GM12892 (cell line): ENCODE measurements around the gene BCL11B.

Experiments used
- POLR2A ChIP-seq: IDR thresholded peaks from 2 replicates; pipeline ENCODE4 v1.6.1; 2011; ENCODE audit warnings: low read depth, low read length, control low read depth
- POLR2AphosphoS5 ChIP-seq: IDR thresholded peaks from 2 replicates; pipeline ENCODE4 v1.6.1; 2011; ENCODE audit warnings: low read depth, low read length, control low read depth

GRCh38 chr14:99267837-99268781, 3.9 kb downstream of the BCL11B start:
- TF ChIP-seq POLR2A, result no peak
- TF ChIP-seq POLR2AphosphoS5, result no peak
